ENCODE data around the gene SLC43A3.

The SLC43A3 gene

DNA sequence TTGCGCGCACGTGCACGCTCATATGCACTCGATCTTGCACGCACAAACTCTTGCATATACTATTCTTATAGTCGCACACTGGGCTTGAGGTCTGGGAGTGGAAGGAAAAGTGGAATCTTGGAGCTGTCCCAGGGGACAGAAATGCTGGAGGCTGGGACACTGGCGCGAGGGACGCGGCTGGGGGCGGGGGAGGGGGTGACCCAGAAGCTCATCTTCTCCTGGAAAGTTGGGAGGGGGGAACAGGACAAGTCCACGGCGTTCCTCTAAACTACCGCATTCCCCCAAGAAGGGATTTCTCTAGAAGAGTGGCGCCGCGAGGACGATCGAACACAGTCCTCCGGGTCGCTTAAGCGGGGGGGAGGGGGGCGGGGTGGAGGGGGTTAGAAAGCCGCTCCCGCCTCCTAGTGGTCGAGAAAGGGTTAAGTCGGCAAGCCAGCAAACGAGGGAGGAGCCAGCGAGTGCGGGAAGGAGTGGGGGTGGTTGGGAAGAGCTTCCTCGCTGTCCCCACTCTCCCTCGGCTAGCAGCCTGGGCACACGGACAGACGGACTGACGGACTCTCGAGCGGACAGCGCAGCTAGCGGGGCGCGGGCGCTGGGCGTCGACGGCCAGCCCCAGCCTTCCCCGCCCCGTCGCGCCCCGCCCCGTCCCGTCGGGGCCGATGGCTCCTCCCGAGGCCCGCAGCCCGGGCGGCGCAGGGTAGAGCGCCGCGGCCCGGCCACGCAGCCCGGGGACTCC lies 33.3 kb upstream of the SLC43A3 start, which contains the start of gene RTN4RL2:
TSS of gene RTN4RL2 (plus strand) at position 507 of the 736 bp plus-strand sequence. CDS start 338 bp downstream, outside the sequence.
- TF ChIP-seq, protein P1, sequence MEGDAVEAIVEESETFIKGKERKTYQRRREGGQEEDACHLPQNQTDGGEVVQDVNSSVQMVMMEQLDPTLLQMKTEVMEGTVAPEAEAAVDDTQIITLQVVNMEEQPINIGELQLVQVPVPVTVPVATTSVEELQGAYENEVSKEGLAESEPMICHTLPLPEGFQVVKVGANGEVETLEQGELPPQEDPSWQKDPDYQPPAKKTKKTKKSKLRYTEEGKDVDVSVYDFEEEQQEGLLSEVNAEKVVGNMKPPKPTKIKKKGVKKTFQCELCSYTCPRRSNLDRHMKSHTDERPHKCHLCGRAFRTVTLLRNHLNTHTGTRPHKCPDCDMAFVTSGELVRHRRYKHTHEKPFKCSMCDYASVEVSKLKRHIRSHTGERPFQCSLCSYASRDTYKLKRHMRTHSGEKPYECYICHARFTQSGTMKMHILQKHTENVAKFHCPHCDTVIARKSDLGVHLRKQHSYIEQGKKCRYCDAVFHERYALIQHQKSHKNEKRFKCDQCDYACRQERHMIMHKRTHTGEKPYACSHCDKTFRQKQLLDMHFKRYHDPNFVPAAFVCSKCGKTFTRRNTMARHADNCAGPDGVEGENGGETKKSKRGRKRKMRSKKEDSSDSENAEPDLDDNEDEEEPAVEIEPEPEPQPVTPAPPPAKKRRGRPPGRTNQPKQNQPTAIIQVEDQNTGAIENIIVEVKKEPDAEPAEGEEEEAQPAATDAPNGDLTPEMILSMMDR (IDR thresholded peaks at IDR 0.05; ENCODE audit: low read depth, low read length), result no peak
- peak; percentile 32 to 58 for DNase-seq (ENCODE audit: low read depth in 2 of 2)
- peak within 1 kb of the TSS; percentile 47 to 48 for H3K4me3 ChIP-seq (replicated peaks in 1 of 2; ENCODE audit: low read depth in 2 of 2, low read length in 2 of 2)

DNA sequence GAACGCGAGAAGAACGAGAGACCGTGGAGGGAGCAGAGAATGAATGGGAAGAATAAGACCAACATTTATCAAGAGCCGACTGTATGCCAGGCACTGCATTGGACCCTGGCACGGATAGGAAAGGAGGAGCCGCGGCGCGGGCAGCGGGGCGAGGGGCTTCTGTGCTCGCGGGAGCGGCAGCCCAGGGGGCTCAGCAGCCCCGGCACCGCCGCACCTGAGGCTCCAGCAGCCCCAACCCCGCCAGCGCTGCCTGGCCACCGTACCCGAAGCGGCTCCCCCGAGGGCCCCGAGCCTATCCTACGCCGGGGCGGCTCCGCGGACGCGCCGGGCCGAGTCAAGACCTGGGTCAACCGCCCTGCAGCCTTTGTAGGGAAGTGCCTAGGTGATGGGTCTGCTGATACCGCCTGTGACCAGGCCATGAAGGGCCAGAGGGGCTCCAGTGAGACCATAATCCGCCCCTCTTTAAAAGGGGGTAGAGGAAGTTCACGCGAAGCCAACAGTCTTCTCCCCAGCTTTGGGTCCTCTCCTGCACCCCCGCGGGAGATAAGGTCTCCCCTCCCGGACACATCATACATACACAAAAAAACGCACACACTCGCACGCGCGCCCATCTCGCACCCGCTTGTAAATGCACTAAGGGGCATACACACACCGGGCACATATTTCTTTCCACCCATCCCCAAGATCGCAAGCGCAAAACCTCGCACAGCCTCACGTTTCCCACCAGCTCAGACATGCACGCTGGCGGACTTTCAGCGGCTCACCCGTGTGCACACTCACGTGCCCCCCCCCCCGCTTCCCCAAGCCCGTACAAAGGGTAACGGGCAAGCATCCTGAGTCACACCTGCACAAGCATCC lies 32.5 kb upstream of the SLC43A3 start:
- TF ChIP-seq, protein P1 (IDR thresholded peaks at IDR 0.05; ENCODE audit: low read depth, low read length), result no peak
- DNase-seq (ENCODE audit: low read depth in 2 of 2), result no peak
- peak overlapping the region; percentile 11 to 26 for H3K4me3 ChIP-seq (replicated peaks in 1 of 2; ENCODE audit: low read depth in 2 of 2, low read length in 2 of 2)

DNA sequence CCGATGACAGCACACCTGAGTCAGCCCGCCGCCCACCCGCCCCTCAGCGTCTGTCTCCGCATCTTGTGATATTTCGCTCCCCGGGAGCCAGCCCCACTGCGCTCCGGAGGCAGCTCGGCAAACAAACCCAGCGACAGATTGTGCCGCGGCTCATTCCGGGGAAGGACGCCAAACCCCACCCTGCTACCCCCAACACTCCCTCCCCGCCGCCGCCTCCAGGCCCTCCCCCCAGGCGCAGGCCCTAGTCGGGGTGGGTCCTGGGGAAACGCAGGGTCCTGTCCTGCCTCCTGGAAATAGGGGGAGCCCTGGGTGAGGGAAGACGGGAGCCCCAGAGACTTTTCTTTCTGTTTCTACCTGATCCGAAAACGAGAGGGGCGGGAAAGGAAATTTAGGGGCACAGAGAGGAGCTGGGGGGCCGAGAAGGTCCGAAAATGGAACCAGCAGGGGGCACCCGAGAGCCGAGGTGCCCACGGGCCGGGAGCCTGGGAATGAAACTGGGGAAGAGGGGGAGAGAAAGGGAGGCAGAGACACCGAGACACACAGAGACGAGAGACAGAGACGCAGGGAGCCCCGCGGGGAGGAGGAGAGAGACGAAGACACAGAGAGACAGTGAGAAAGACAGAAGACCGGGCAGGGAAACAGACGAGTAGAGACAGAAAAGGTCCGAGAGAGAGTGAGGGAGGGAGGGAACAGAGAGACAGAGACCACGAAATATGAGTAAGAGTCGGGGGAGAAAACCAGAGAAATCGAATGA lies 31.7 kb upstream of the SLC43A3 start:
- TF ChIP-seq, protein P1 (IDR thresholded peaks at IDR 0.05; ENCODE audit: low read depth, low read length), result peak; percentile 77
- peak in 1 of 2 donors; percentile 29 for DNase-seq (ENCODE audit: low read depth in 2 of 2)
- peak overlapping the region; percentile 26 to 28 for H3K4me3 ChIP-seq (replicated peaks in 1 of 2; ENCODE audit: low read depth in 2 of 2, low read length in 2 of 2)

DNA sequence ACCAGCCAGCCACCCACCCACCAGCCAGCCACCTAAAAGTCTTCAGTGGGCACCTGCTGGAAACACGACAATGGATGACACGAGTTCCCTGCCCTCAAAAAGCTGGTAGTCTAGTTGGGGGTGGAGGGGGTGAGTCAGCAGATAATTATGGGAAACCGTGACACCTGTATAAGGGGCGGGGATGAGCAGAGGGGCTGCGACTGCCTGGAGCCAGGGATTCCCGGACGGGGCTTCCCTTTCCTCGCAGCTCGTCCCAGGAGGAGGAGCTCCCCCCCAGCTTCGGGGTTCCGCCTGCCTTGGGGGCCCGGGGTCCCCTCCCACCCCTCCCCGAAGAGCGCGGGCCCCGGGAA lies 31.1 kb upstream of the SLC43A3 start:
- DNase-seq (ENCODE audit: low read depth in 2 of 2), result no peak
- peak overlapping the region in 1 of 2 donors; percentile 28 for H3K4me3 ChIP-seq (replicated peaks in 1 of 2; ENCODE audit: low read depth in 2 of 2, low read length in 2 of 2)
- TF ChIP-seq, protein P1 (IDR thresholded peaks at IDR 0.05; ENCODE audit: low read depth, low read length), result no peak

DNA sequence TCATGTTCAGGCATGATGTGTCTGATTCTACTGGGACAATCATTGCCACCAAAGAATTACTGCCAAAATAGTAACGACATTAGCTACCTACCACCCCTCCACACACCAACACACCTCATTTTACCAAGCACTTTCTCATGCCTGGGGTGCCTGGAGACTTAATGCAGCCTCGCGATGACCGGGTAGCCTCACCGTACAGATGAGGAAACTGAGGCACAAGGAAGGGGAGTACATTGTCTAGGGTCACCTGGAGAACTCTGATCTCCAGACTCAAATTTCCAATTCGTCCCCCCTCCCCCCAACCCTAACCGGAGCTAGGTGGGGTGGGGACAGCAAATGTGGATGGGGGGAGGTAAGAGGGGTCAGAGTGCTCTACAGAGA lies 30.7 kb upstream of the SLC43A3 start:
- TF ChIP-seq, protein P1 (IDR thresholded peaks at IDR 0.05; ENCODE audit: low read depth, low read length), result no peak
- no peak for DNase-seq (ENCODE audit: low read depth in 2 of 2)
- H3K4me3 ChIP-seq (replicated peaks in 1 of 2; ENCODE audit: low read depth in 2 of 2, low read length in 2 of 2), result no peak overlapping the region

DNA sequence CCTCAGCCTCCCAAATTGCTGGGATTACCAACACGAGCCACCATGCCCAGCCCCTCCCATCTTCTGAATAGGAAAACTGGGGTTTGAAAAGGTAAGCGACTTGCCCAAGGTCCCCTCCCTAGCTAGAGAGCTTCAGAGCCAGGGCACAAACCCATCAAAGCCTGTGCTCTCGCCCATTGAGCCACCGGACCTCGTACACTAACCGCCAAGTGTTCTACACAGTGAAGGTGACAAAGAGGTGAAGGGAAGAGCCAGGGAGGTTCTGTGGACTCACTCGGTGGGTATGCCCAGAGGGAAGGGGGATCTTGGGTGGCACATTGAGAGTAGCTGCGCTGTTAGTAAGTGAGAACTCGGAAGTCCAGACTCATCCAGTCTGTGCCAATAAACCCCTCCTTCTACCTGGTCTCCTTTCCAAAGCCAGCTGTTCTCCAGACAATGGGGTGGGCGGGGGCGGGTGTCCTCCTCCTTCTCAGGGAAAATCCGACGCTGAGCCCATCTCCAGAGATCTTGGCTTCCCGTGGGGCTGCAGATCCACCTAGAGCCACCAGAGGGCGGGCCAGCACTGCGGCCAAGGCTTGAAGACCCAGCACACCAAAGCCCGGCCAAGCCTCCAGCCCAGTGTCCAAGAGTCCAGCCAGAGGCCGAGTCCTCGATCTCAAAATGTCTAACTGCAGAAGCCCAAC lies 30.2 kb upstream of the SLC43A3 start:
- TF ChIP-seq, protein P1 (IDR thresholded peaks at IDR 0.05; ENCODE audit: low read depth, low read length), result peak; percentile 99
- peak; percentile 89 to 92 for DNase-seq (ENCODE audit: low read depth in 2 of 2)
- H3K4me3 ChIP-seq (replicated peaks in 1 of 2; ENCODE audit: low read depth in 2 of 2, low read length in 2 of 2), result no peak overlapping the region

Data from cardiac fibroblast (primary cell).